Panc1 (cell line): ENCODE data around the gene PDPN. TPM values are rescaled to one million over a fixed set of nuclear protein-coding genes. Genes with fewer than 3 reads are reported as not detected.

Experiments used
- ATAC-seq: fragments of 200-7000 bp; cut with Tn5 transposase; 2 replicates; pipeline ENCODE4 v1.9.1; 2020; ENCODE audit warnings: mild to moderate bottlenecking, moderate library complexity
- Bru-seq: library from RNA; stranded (reverse); fragments of 400-500 nt; gene quantifications from one replicate; lab custom pipeline; 2021; lab: Mats Ljungman, UMichigan
- BruChase-seq, 2 experiments: library from RNA; stranded (reverse); fragments of 400-500 nt; gene quantifications; one replicate each; lab custom pipeline; 2021; lab: Mats Ljungman, UMichigan
- BruUV-seq: library from RNA; stranded (reverse); fragments of 400-500 nt; replicated peaks from 2 replicates; lab custom pipeline; 2021; lab: Mats Ljungman, UMichigan
- CTCF ChIA-PET: fragments of 300-600 bp; sonication (Branson Sonifier 250); formaldehyde crosslinking; loops from one replicate; lab custom pipeline; 2022; ENCODE audit warnings: antibody characterized with exemption; lab: Charles Lee
- POLR2A ChIA-PET: fragments of 300-600 bp; sonication (Branson Sonifier 250); formaldehyde crosslinking; loops from one replicate; lab custom pipeline; 2022; ENCODE audit warnings: antibody characterized with exemption; lab: Charles Lee
- DNase-seq: peaks from one replicate; pipeline ENCODE4 v3.0.0-alpha.2; 2010; ENCODE audit warnings: low read depth, low spot score
- H3K27ac ChIP-seq: 2 replicates; pipeline ENCODE4 v1.5.1; 2011; ENCODE audit warnings: mild to moderate bottlenecking, low read length, inconsistent platforms
- H3K27me3 ChIP-seq: fragments of 200-500 bp; sonication (Bioruptor generic); 2 replicates; pipeline ENCODE4 v1.6.0; 2014; ENCODE audit warnings: low read length, inconsistent platforms; ENCODE audit not compliant: control insufficient read depth, insufficient read depth
- H3K36me3 ChIP-seq: fragments of 200-500 bp; sonication (Bioruptor generic); 2 replicates; pipeline ENCODE4 v1.5.1; 2014; ENCODE audit warnings: inconsistent platforms, mild to moderate bottlenecking, low read length, moderate library complexity; ENCODE audit not compliant: control insufficient read depth, insufficient read depth
- H3K4me1 ChIP-seq: 2 replicates; pipeline ENCODE4 v1.5.1; 2011; ENCODE audit warnings: inconsistent platforms, mild to moderate bottlenecking, low read length, moderate library complexity; ENCODE audit not compliant: control insufficient read depth, insufficient read depth
- H3K4me3 ChIP-seq, 2 experiments: 2 replicates each; pipeline ENCODE4 v1.5.1; 2011 to 2012; ENCODE audit warnings: low read depth in 2 of 2, low read length in 2 of 2, mild to moderate bottlenecking in 2 of 2, inconsistent platforms in 1 of 2, moderate library complexity in 1 of 2
- H3K9me3 ChIP-seq: fragments of 200-500 bp; sonication (Bioruptor generic); 2 replicates; pipeline ENCODE4 v1.5.1; 2014; ENCODE audit warnings: low read depth, mild to moderate bottlenecking, inconsistent platforms, low read length, moderate library complexity; ENCODE audit not compliant: control insufficient read depth, insufficient read depth
- POLR2AphosphoS5 ChIP-seq: IDR thresholded peaks from 2 replicates; pipeline ENCODE4 v1.6.1; 2012; ENCODE audit warnings: mild to moderate bottlenecking, low read depth, low read length, moderate library complexity
- SIN3A ChIP-seq: IDR thresholded peaks from 2 replicates; pipeline ENCODE4 v1.6.1; 2012; ENCODE audit warnings: low read depth, mild to moderate bottlenecking, low read length, moderate library complexity, borderline replicate concordance; ENCODE audit not compliant: insufficient read depth
- TCF7L2 ChIP-seq: IDR thresholded peaks from 2 replicates; pipeline ENCODE4 v1.6.1; 2011; ENCODE audit warnings: mild to moderate bottlenecking, low read depth, low read length, inconsistent platforms
- in situ Hi-C: cut with HindIII; loops from 2 replicates; pipeline ENCODE4 v1.10.0; 2016; ENCODE audit warnings: low sequenced_read_pairs, low pct_unique_long_range_greater_than_20kb
- intact Hi-C: fragments of 100-400 bp; cut with micrococcal nuclease; formaldehyde crosslinking; loops from one replicate; pipeline ENCODE4 v1.10.0; 2022; ENCODE audit not compliant: unreplicated experiment
- long read RNA-seq: library from polyadenylated mRNA; unstranded; transcript quantifications from one replicate; pipeline ENCODE4 v2.0.0, GENCODE V29; 2021; ENCODE audit not compliant: unreplicated experiment
- polyA plus RNA-seq: library from polyadenylated mRNA; unstranded; fragments of >200 nt; gene quantifications from one replicate; pipeline ENCODE4 v1.2.1, GENCODE V29; 2012; ENCODE audit warnings: missing spikeins; ENCODE audit not compliant: insufficient read length
- total RNA-seq: library from RNA; stranded (reverse); gene quantifications from one replicate; pipeline ENCODE4 v1.2.1, GENCODE V29; 2021; ENCODE audit not compliant: unreplicated experiment
- TF ChIP-seq, protein P1 (sequence below), 2 experiments: IDR thresholded peaks; 2 replicates each; pipeline ENCODE4 v1.6.1; 2011 to 2012; ENCODE audit warnings: low read depth in 2 of 2, control low read depth in 1 of 2, low read length in 1 of 2, mild to moderate bottlenecking in 1 of 2, moderate library complexity in 1 of 2; ENCODE audit not compliant: insufficient read depth in 1 of 2
- TF ChIP-seq, protein P2 (sequence below): fragments of 450-650 bp; IDR thresholded peaks from 2 replicates; pipeline ENCODE4 v1.5.1; 2017; ENCODE audit warnings: mild to moderate bottlenecking

PDPN gene, protein sequence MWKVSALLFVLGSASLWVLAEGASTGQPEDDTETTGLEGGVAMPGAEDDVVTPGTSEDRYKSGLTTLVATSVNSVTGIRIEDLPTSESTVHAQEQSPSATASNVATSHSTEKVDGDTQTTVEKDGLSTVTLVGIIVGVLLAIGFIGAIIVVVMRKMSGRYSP
- total RNA-seq (0.28 TPM), Bru-seq, nascent RNA (not detected), BruChase-seq, experiment 1, labeled RNA remaining after a 2-hour chase (not detected), BruChase-seq, experiment 2, labeled RNA remaining after a 6-hour chase (not detected)
- not detected for polyA plus RNA-seq
- long read RNA-seq, result 0 reads

DNA sequence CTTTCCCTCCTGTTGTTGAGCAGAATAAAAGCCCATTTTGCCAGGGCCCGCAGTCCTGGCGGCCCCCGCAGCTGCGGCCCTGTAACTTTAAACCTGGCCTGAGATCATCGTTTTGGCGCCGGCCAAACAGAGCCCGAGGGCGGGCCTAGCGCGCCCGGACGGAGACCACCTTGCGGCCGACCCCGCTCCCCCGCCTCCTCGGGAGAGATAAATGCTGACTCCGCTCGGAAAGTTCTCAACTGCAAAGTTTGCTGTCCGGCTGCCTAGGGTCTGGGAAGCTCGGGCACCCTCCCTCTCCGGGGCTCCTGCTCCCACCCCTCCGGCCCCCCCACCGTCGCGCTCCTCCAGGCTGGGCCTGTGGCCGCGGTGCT is at the start of gene PDPN:
Gene PDPN, plus strand, starts transcription at position 238 of the 371 bp plus-strand sequence. CDS start 202 bp downstream, outside the sequence.
- Histone ChIP-seq H3K4me3 (no peak within 1 kb of the TSS), H3K36me3 (no peaks in the 10 kb centered on the region), H3K4me1 (no peaks in the 10 kb centered on the region), H3K27ac (no peak within 1 kb of the TSS), H3K9me3 (no peaks in the 10 kb centered on the region), H3K27me3 (peaks cover 9% of the 10 kb centered on the region)
- ChIA-PET POLR2A (no interaction called here), CTCF (no interaction called here)
- TF ChIP-seq, protein P1, sequence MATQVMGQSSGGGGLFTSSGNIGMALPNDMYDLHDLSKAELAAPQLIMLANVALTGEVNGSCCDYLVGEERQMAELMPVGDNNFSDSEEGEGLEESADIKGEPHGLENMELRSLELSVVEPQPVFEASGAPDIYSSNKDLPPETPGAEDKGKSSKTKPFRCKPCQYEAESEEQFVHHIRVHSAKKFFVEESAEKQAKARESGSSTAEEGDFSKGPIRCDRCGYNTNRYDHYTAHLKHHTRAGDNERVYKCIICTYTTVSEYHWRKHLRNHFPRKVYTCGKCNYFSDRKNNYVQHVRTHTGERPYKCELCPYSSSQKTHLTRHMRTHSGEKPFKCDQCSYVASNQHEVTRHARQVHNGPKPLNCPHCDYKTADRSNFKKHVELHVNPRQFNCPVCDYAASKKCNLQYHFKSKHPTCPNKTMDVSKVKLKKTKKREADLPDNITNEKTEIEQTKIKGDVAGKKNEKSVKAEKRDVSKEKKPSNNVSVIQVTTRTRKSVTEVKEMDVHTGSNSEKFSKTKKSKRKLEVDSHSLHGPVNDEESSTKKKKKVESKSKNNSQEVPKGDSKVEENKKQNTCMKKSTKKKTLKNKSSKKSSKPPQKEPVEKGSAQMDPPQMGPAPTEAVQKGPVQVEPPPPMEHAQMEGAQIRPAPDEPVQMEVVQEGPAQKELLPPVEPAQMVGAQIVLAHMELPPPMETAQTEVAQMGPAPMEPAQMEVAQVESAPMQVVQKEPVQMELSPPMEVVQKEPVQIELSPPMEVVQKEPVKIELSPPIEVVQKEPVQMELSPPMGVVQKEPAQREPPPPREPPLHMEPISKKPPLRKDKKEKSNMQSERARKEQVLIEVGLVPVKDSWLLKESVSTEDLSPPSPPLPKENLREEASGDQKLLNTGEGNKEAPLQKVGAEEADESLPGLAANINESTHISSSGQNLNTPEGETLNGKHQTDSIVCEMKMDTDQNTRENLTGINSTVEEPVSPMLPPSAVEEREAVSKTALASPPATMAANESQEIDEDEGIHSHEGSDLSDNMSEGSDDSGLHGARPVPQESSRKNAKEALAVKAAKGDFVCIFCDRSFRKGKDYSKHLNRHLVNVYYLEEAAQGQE (IDR thresholded peaks at IDR 0.05; ENCODE audit: insufficient read depth in 1 of 2, low read depth in 2 of 2, low read length in 1 of 2), result no peak
- TF ChIP-seq, protein P2, sequence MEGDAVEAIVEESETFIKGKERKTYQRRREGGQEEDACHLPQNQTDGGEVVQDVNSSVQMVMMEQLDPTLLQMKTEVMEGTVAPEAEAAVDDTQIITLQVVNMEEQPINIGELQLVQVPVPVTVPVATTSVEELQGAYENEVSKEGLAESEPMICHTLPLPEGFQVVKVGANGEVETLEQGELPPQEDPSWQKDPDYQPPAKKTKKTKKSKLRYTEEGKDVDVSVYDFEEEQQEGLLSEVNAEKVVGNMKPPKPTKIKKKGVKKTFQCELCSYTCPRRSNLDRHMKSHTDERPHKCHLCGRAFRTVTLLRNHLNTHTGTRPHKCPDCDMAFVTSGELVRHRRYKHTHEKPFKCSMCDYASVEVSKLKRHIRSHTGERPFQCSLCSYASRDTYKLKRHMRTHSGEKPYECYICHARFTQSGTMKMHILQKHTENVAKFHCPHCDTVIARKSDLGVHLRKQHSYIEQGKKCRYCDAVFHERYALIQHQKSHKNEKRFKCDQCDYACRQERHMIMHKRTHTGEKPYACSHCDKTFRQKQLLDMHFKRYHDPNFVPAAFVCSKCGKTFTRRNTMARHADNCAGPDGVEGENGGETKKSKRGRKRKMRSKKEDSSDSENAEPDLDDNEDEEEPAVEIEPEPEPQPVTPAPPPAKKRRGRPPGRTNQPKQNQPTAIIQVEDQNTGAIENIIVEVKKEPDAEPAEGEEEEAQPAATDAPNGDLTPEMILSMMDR, result no peak
- TF ChIP-seq SIN3A (no peak), POLR2AphosphoS5 (no peak), TCF7L2 (no peak)
- intact Hi-C loops (no loop called here), in situ Hi-C loops (no loop called here)
- ATAC-seq (no peak), DNase-seq (no peak)
- BruUV-seq, result no TSS peak

DNA sequence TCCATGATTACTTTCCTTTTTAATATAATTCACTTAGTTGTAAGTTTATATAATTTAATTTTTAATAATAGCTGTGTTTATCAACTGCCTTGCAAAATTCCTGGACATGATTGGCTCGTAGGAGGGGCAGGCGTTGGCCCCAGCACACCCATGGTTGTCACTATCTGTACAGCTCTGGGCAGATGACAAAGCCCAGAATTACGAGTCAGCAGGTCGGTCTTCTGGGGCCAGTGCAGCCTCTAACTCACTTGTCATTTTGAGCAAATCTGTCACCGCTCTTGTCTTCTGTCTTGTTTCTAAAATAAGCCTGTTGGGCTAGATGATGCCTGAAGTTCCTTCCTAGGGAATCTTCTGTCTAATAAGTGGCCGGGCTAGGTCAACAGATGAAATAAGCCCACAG is 48.4 kb upstream of the PDPN start:
- H3K4me3 ChIP-seq, result no peak overlapping the region
- DNase-seq (no peak), ATAC-seq (no peak)
- no TSS peak for BruUV-seq
- H3K27ac ChIP-seq, result no peak overlapping the region
- POLR2A ChIA-PET, result no interaction called here
- no peak for TF ChIP-seq TCF7L2
- TF ChIP-seq SIN3A, result no peak
- TF ChIP-seq, protein P1 (IDR thresholded peaks at IDR 0.05; ENCODE audit: insufficient read depth in 1 of 2, low read depth in 2 of 2, low read length in 1 of 2), result no peak
- TF ChIP-seq POLR2AphosphoS5, result no peak
- TF ChIP-seq, protein P2, result no peak
- in situ Hi-C loops (no loop called here), intact Hi-C loops (no loop called here)
- H3K9me3 ChIP-seq, result no peaks in the 10 kb centered on the region
- H3K27me3 ChIP-seq, result no peaks in the 10 kb centered on the region
- no peaks in the 10 kb centered on the region for H3K36me3 ChIP-seq
- CTCF ChIA-PET, result no interaction called here
- no peaks in the 10 kb centered on the region for H3K4me1 ChIP-seq
